OCI-M2 (cell line): ENCODE data around the gene ZNF667.

Source experiments
- DNase-seq: peaks from one replicate; lab custom pipeline; 2025; ENCODE audit not compliant: unreplicated experiment; lab: John Stamatoyannopoulos, UW

ZNF667 gene

GRCh38 chr19:56393119-56394012 is 83.8 kb downstream of the ZNF667 start, which contains the start of gene ZNF582:
ZNF582 (minus strand) TSS chr19:56393534; CDS start chr19:56391752, 1,782 bp downstream.
- peak; percentile 83 for DNase-seq
